GM12872 (cell line): ENCODE results near the gene C1orf115.

Experiments used
- CTCF ChIP-seq: IDR thresholded peaks from 3 replicates; pipeline ENCODE4 v1.5.1; 2011; ENCODE audit warnings: low read depth, mild to moderate bottlenecking, low read length, moderate library complexity; ENCODE audit not compliant: insufficient read depth

Gene C1orf115

GRCh38 chr1:220685879-220686278 is 4.3 kb upstream of the C1orf115 start:
- TF ChIP-seq CTCF = no peak

- TF ChIP-seq CTCF = no peak
Measured at GRCh38 chr1:220687809-220688208, 2.4 kb upstream of the C1orf115 start.

- TF ChIP-seq CTCF = no peak
Measured at GRCh38 chr1:220689666-220690065, 497 bp upstream of the C1orf115 start.

GRCh38 chr1:220691053-220691684 is 1.0 kb downstream of the C1orf115 start:
- no peak for TF ChIP-seq CTCF

- no peak for TF ChIP-seq CTCF
Measured at GRCh38 chr1:220692436-220693228, 2.5 kb downstream of the C1orf115 start.

GRCh38 chr1:220694866-220695382 is 4.8 kb downstream of the C1orf115 start:
- no peak for TF ChIP-seq CTCF

- no peak for TF ChIP-seq CTCF
Measured at GRCh38 chr1:220695426-220695825, 5.3 kb downstream of the C1orf115 start.
